ENCODE results near the gene PARVB. TPM values are rescaled to one million over a fixed set of nuclear protein-coding genes. Genes with fewer than 3 reads are reported as not detected.

PARVB gene
- polyA plus RNA-seq, 2 donors = 1.8 to 3.9 TPM

GRCh38 chr22:44185237-44186120, 161.4 kb downstream of the PARVB start:
- H3K9me3 ChIP-seq (ENCODE audit: control insufficient read depth in 2 of 2, insufficient read depth in 1 of 2, low read depth in 1 of 2, low read length in 1 of 2) = no peaks in the 10 kb centered on the region
- no peak overlapping the region for H3K4me3 ChIP-seq (ENCODE audit: low read depth in 1 of 2, low read length in 2 of 2)
- WGBS, 2 donors = 86 to 93% methylated on average over 16 of the region's 16 CpGs
- H3K4me1 ChIP-seq (ENCODE audit: control insufficient read depth in 2 of 2, insufficient read depth in 2 of 2, low read length in 1 of 2) = no peaks in the 10 kb centered on the region
- H3K36me3 ChIP-seq (ENCODE audit: control insufficient read depth in 2 of 2, insufficient read depth in 2 of 2, low read length in 1 of 2) = no peaks in the 10 kb centered on the region
- H3K27ac ChIP-seq (ENCODE audit: low read depth in 2 of 2, low read length in 1 of 2) = no peak overlapping the region
- H3K27me3 ChIP-seq (ENCODE audit: control insufficient read depth in 1 of 2, insufficient read depth in 2 of 2, low read length in 2 of 2) = no peaks in the 10 kb centered on the region

GRCh38 chr22:44186121-44186510, 162.0 kb downstream of the PARVB start:
- Histone ChIP-seq H3K4me3 (ENCODE audit: low read depth in 1 of 2, low read length in 2 of 2) (no peak overlapping the region), H3K9me3 (ENCODE audit: control insufficient read depth in 2 of 2, insufficient read depth in 1 of 2, low read depth in 1 of 2, low read length in 1 of 2) (no peaks in the 10 kb centered on the region), H3K4me1 (ENCODE audit: control insufficient read depth in 2 of 2, insufficient read depth in 2 of 2, low read length in 1 of 2) (no peaks in the 10 kb centered on the region), H3K27me3 (ENCODE audit: control insufficient read depth in 1 of 2, insufficient read depth in 2 of 2, low read length in 2 of 2) (no peaks in the 10 kb centered on the region), H3K27ac (ENCODE audit: low read depth in 2 of 2, low read length in 1 of 2) (no peak overlapping the region), H3K36me3 (ENCODE audit: control insufficient read depth in 2 of 2, insufficient read depth in 2 of 2, low read length in 1 of 2) (no peaks in the 10 kb centered on the region)
- WGBS, 2 donors = 78 to 79% methylated on average over 8 of the region's 8 CpGs

- Histone ChIP-seq H3K4me3 (ENCODE audit: low read depth in 1 of 2, low read length in 2 of 2) (no peak overlapping the region), H3K27ac (ENCODE audit: low read depth in 2 of 2, low read length in 1 of 2) (no peak overlapping the region), H3K9me3 (ENCODE audit: control insufficient read depth in 2 of 2, insufficient read depth in 1 of 2, low read depth in 1 of 2, low read length in 1 of 2) (no peaks in the 10 kb centered on the region), H3K27me3 (ENCODE audit: control insufficient read depth in 1 of 2, insufficient read depth in 2 of 2, low read length in 2 of 2) (no peaks in the 10 kb centered on the region), H3K4me1 (ENCODE audit: control insufficient read depth in 2 of 2, insufficient read depth in 2 of 2, low read length in 1 of 2) (no peaks in the 10 kb centered on the region), H3K36me3 (ENCODE audit: control insufficient read depth in 2 of 2, insufficient read depth in 2 of 2, low read length in 1 of 2) (no peaks in the 10 kb centered on the region)
- WGBS, 2 donors = 86 to 97% methylated on average over 4 of the region's 4 CpGs
Observed at GRCh38 chr22:44186737-44187136, 162.6 kb downstream of the PARVB start.

GRCh38 chr22:44187652-44188230, 163.6 kb downstream of the PARVB start:
- H3K36me3 ChIP-seq (ENCODE audit: control insufficient read depth in 2 of 2, insufficient read depth in 2 of 2, low read length in 1 of 2) = no peaks in the 10 kb centered on the region

GRCh38 chr22:44188316-44188715, 164.2 kb downstream of the PARVB start:
- Histone ChIP-seq H3K27me3 (ENCODE audit: control insufficient read depth in 1 of 2, insufficient read depth in 2 of 2, low read length in 2 of 2) (no peaks in the 10 kb centered on the region), H3K4me1 (ENCODE audit: control insufficient read depth in 2 of 2, insufficient read depth in 2 of 2, low read length in 1 of 2) (peaks cover 0 to 3% of the 10 kb centered on the region in 2 donors), H3K36me3 (ENCODE audit: control insufficient read depth in 2 of 2, insufficient read depth in 2 of 2, low read length in 1 of 2) (no peaks in the 10 kb centered on the region), H3K9me3 (ENCODE audit: control insufficient read depth in 2 of 2, insufficient read depth in 1 of 2, low read depth in 1 of 2, low read length in 1 of 2) (peaks cover 0 to 3% of the 10 kb centered on the region in 2 donors), H3K4me3 (ENCODE audit: low read depth in 1 of 2, low read length in 2 of 2) (no peak overlapping the region), H3K27ac (ENCODE audit: low read depth in 2 of 2, low read length in 1 of 2) (no peak overlapping the region)
- 94 to 95% methylated on average over 8 of the region's 8 CpGs for WGBS, 2 donors

More at GRCh38 chr22:44187652-44188230, 163.6 kb downstream of the PARVB start:
- 89 to 94% methylated on average over 12 of the region's 12 CpGs for WGBS, 2 donors
- Histone ChIP-seq H3K4me1 (ENCODE audit: control insufficient read depth in 2 of 2, insufficient read depth in 2 of 2, low read length in 1 of 2) (peaks cover 0 to under 1% of the 10 kb centered on the region in 2 donors), H3K27me3 (ENCODE audit: control insufficient read depth in 1 of 2, insufficient read depth in 2 of 2, low read length in 2 of 2) (no peaks in the 10 kb centered on the region), H3K27ac (ENCODE audit: low read depth in 2 of 2, low read length in 1 of 2) (no peak overlapping the region), H3K9me3 (ENCODE audit: control insufficient read depth in 2 of 2, insufficient read depth in 1 of 2, low read depth in 1 of 2, low read length in 1 of 2) (peaks cover 0 to 3% of the 10 kb centered on the region in 2 donors), H3K4me3 (ENCODE audit: low read depth in 1 of 2, low read length in 2 of 2) (no peak overlapping the region)

GRCh38 chr22:44188986-44189630, 165.0 kb downstream of the PARVB start:
- 90 to 92% methylated on average over 12 of the region's 12 CpGs for WGBS, 2 donors
- Histone ChIP-seq H3K27ac (ENCODE audit: low read depth in 2 of 2, low read length in 1 of 2) (no peak overlapping the region), H3K4me1 (ENCODE audit: control insufficient read depth in 2 of 2, insufficient read depth in 2 of 2, low read length in 1 of 2) (peaks cover 0 to 3% of the 10 kb centered on the region in 2 donors)

GRCh38 chr22:44190381-44190976, 166.4 kb downstream of the PARVB start:
- H3K27me3 ChIP-seq (ENCODE audit: control insufficient read depth in 1 of 2, insufficient read depth in 2 of 2, low read length in 2 of 2) = no peaks in the 10 kb centered on the region
- H3K36me3 ChIP-seq (ENCODE audit: control insufficient read depth in 2 of 2, insufficient read depth in 2 of 2, low read length in 1 of 2) = no peaks in the 10 kb centered on the region
- no peak overlapping the region for H3K27ac ChIP-seq (ENCODE audit: low read depth in 2 of 2, low read length in 1 of 2)
- no peak overlapping the region for H3K4me3 ChIP-seq (ENCODE audit: low read depth in 1 of 2, low read length in 2 of 2)
- H3K4me1 ChIP-seq (ENCODE audit: control insufficient read depth in 2 of 2, insufficient read depth in 2 of 2, low read length in 1 of 2) = peaks cover 0 to 3% of the 10 kb centered on the region in 2 donors
- 77 to 82% methylated on average over 12 of the region's 12 CpGs for WGBS, 2 donors
- peaks cover 0 to 3% of the 10 kb centered on the region in 2 donors for H3K9me3 ChIP-seq (ENCODE audit: control insufficient read depth in 2 of 2, insufficient read depth in 1 of 2, low read depth in 1 of 2, low read length in 1 of 2)

More at GRCh38 chr22:44188986-44189630, 165.0 kb downstream of the PARVB start:
- Histone ChIP-seq H3K27me3 (ENCODE audit: control insufficient read depth in 1 of 2, insufficient read depth in 2 of 2, low read length in 2 of 2) (no peaks in the 10 kb centered on the region), H3K4me3 (ENCODE audit: low read depth in 1 of 2, low read length in 2 of 2) (no peak overlapping the region), H3K9me3 (ENCODE audit: control insufficient read depth in 2 of 2, insufficient read depth in 1 of 2, low read depth in 1 of 2, low read length in 1 of 2) (peaks cover 0 to 3% of the 10 kb centered on the region in 2 donors), H3K36me3 (ENCODE audit: control insufficient read depth in 2 of 2, insufficient read depth in 2 of 2, low read length in 1 of 2) (no peaks in the 10 kb centered on the region)

GRCh38 chr22:44191036-44191454, 166.9 kb downstream of the PARVB start:
- 38 to 47% methylated on average over 9 of the region's 9 CpGs for WGBS, 2 donors

GRCh38 chr22:44192098-44192815, 168.2 kb downstream of the PARVB start:
- peaks cover 0 to 3% of the 10 kb centered on the region in 2 donors for H3K4me1 ChIP-seq (ENCODE audit: control insufficient read depth in 2 of 2, insufficient read depth in 2 of 2, low read length in 1 of 2)
- WGBS, 2 donors = 86 to 91% methylated on average over 8 of the region's 8 CpGs
- H3K36me3 ChIP-seq (ENCODE audit: control insufficient read depth in 2 of 2, insufficient read depth in 2 of 2, low read length in 1 of 2) = no peaks in the 10 kb centered on the region
- no peak overlapping the region for H3K27ac ChIP-seq (ENCODE audit: low read depth in 2 of 2, low read length in 1 of 2)
- peaks cover 0 to 3% of the 10 kb centered on the region in 2 donors for H3K9me3 ChIP-seq (ENCODE audit: control insufficient read depth in 2 of 2, insufficient read depth in 1 of 2, low read depth in 1 of 2, low read length in 1 of 2)
- H3K27me3 ChIP-seq (ENCODE audit: control insufficient read depth in 1 of 2, insufficient read depth in 2 of 2, low read length in 2 of 2) = no peaks in the 10 kb centered on the region
- H3K4me3 ChIP-seq (ENCODE audit: low read depth in 1 of 2, low read length in 2 of 2) = no peak overlapping the region

More at GRCh38 chr22:44191036-44191454, 166.9 kb downstream of the PARVB start:
- Histone ChIP-seq H3K4me3 (ENCODE audit: low read depth in 1 of 2, low read length in 2 of 2) (no peak overlapping the region), H3K9me3 (ENCODE audit: control insufficient read depth in 2 of 2, insufficient read depth in 1 of 2, low read depth in 1 of 2, low read length in 1 of 2) (peaks cover 0 to 3% of the 10 kb centered on the region in 2 donors), H3K36me3 (ENCODE audit: control insufficient read depth in 2 of 2, insufficient read depth in 2 of 2, low read length in 1 of 2) (no peaks in the 10 kb centered on the region), H3K27me3 (ENCODE audit: control insufficient read depth in 1 of 2, insufficient read depth in 2 of 2, low read length in 2 of 2) (no peaks in the 10 kb centered on the region), H3K27ac (ENCODE audit: low read depth in 2 of 2, low read length in 1 of 2) (no peak overlapping the region), H3K4me1 (ENCODE audit: control insufficient read depth in 2 of 2, insufficient read depth in 2 of 2, low read length in 1 of 2) (peaks cover 0 to 3% of the 10 kb centered on the region in 2 donors)

All from esophagus (tissue), 2 donors.